ENCODE data around the gene ARRDC2. TPM values are rescaled to one million over a fixed set of nuclear protein-coding genes. Genes with fewer than 3 reads are reported as not detected.

ARRDC2 gene
- total and polyA plus RNA-seq, 2 of the 13 experiments (the other 11 are each of a cell fraction or from before 2014, with no cell fraction given) = 2.1 to 3.4 TPM

DNA sequence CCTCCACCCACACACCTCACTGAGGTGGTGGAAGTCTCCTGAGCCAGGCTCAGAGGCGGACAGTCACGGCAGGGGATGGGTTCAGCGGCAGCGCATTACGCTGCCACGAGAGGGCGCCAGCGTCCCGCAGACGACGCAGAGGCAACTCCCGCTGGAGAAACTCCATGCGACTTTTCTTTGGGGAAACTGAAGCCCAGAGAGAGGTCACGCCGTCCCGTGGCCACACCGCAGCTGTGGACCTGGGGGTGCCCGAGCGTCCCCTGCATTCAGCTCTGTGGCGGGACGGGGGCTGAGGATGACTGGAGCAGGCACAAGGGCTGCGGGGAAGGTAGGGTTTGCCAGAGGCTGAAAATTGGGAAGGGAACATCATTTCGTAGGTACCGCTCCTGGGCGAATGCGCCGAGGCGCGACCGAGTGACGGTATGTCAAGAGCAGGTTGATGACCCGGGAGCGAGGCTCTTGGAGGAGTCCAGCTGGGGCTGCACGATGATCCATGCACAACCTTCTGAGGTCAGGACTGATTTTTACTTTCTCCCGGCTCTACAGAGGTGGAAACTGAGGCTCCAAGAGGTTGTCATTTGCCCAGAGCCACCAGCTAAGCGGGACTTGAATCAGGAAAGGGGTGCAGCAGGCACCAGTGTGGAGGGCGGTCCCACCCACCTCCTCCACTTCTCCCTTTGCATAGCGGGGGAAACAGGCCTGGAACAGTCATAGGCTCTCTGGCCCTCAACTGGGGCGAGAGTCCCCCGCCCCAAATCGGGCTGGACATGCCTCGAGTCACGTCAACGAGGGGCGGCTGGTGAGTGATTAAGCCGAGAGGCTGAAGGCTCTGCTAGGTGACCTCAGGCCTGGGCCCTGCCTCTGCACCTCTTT lies 690 bp upstream of the ARRDC2 start (continued):
- no peak for TF ChIP-seq SNAPC2 (CRISPR knock-in tag; IDR thresholded peaks at IDR 0.05)
- TF ChIP-seq PHF8 (CRISPR knock-in tag; IDR thresholded peaks at IDR 0.05) = peak; percentile 36
- TF ChIP-seq SAFB2 (CRISPR knock-in tag; IDR thresholded peaks at IDR 0.05; ENCODE audit: borderline replicate concordance, low read depth) = 0 out of 2 replicates have a peak, but pooled peaks have one; percentile 72
- TF ChIP-seq, protein P1, sequence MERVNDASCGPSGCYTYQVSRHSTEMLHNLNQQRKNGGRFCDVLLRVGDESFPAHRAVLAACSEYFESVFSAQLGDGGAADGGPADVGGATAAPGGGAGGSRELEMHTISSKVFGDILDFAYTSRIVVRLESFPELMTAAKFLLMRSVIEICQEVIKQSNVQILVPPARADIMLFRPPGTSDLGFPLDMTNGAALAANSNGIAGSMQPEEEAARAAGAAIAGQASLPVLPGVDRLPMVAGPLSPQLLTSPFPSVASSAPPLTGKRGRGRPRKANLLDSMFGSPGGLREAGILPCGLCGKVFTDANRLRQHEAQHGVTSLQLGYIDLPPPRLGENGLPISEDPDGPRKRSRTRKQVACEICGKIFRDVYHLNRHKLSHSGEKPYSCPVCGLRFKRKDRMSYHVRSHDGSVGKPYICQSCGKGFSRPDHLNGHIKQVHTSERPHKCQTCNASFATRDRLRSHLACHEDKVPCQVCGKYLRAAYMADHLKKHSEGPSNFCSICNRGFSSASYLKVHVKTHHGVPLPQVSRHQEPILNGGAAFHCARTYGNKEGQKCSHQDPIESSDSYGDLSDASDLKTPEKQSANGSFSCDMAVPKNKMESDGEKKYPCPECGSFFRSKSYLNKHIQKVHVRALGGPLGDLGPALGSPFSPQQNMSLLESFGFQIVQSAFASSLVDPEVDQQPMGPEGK (CRISPR knock-in tag; IDR thresholded peaks at IDR 0.05) = peak; percentile 68
- TF ChIP-seq DR1 (CRISPR knock-in tag; IDR thresholded peaks at IDR 0.05) = peak; percentile 35; the same call in 1 of the 2 replicates
- TF ChIP-seq ZNF564 (CRISPR knock-in tag; IDR thresholded peaks at IDR 0.05) = no peak
- TF ChIP-seq TARDBP (CRISPR knock-in tag; IDR thresholded peaks at IDR 0.05) = no peak
- peak; percentile 52; the same call in 1 of the 2 replicates for TF ChIP-seq ZFP90 (CRISPR knock-in tag; IDR thresholded peaks at IDR 0.05; ENCODE audit: borderline replicate concordance)
- no peak for TF ChIP-seq THYN1 (CRISPR knock-in tag; IDR thresholded peaks at IDR 0.05; ENCODE audit: borderline replicate concordance, low read depth)
- no peak for TF ChIP-seq ZNF510 (CRISPR knock-in tag; IDR thresholded peaks at IDR 0.05; ENCODE audit: low read depth)
- TF ChIP-seq ZNF235 (CRISPR knock-in tag; IDR thresholded peaks at IDR 0.05; ENCODE audit: borderline replicate concordance) = no peak
- 0 out of 2 replicates have a peak, but pooled peaks have one; percentile 31 for TF ChIP-seq ZNF547 (CRISPR knock-in tag; IDR thresholded peaks at IDR 0.05)
- TF ChIP-seq, protein P2, sequence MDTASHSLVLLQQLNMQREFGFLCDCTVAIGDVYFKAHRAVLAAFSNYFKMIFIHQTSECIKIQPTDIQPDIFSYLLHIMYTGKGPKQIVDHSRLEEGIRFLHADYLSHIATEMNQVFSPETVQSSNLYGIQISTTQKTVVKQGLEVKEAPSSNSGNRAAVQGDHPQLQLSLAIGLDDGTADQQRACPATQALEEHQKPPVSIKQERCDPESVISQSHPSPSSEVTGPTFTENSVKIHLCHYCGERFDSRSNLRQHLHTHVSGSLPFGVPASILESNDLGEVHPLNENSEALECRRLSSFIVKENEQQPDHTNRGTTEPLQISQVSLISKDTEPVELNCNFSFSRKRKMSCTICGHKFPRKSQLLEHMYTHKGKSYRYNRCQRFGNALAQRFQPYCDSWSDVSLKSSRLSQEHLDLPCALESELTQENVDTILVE (CRISPR knock-in tag; IDR thresholded peaks at IDR 0.05) = 0 out of 2 replicates have a peak, but pooled peaks have one; percentile 48
- TF ChIP-seq KLF6 (CRISPR knock-in tag; IDR thresholded peaks at IDR 0.05) = 0 out of 2 replicates have a peak, but pooled peaks have one; percentile 53
- TF ChIP-seq, protein P3, sequence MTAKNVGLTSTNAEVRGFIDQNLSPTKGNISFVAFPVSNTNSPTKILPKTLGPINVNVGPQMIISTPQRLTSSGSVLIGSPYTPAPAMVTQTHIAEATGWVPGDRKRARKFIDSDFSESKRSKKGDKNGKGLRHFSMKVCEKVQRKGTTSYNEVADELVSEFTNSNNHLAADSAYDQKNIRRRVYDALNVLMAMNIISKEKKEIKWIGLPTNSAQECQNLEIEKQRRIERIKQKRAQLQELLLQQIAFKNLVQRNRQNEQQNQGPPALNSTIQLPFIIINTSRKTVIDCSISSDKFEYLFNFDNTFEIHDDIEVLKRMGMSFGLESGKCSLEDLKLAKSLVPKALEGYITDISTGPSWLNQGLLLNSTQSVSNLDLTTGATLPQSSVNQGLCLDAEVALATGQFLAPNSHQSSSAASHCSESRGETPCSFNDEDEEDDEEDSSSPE (CRISPR knock-in tag; IDR thresholded peaks at IDR 0.05) = 0 out of 2 replicates have a peak, but pooled peaks have one; percentile 24
- TF ChIP-seq TP53 (CRISPR knock-in tag; conservative IDR thresholded peaks at IDR 0.05) = no peak
- TF ChIP-seq, protein P4, sequence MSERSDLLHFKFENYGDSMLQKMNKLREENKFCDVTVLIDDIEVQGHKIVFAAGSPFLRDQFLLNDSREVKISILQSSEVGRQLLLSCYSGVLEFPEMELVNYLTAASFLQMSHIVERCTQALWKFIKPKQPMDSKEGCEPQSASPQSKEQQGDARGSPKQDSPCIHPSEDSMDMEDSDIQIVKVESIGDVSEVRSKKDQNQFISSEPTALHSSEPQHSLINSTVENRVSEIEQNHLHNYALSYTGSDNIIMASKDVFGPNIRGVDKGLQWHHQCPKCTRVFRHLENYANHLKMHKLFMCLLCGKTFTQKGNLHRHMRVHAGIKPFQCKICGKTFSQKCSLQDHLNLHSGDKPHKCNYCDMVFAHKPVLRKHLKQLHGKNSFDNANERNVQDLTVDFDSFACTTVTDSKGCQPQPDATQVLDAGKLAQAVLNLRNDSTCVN (CRISPR knock-in tag; IDR thresholded peaks at IDR 0.05; ENCODE audit: borderline replicate concordance) = 0 out of 2 replicates have a peak, but pooled peaks have one; percentile 48
- TF ChIP-seq, protein P5, sequence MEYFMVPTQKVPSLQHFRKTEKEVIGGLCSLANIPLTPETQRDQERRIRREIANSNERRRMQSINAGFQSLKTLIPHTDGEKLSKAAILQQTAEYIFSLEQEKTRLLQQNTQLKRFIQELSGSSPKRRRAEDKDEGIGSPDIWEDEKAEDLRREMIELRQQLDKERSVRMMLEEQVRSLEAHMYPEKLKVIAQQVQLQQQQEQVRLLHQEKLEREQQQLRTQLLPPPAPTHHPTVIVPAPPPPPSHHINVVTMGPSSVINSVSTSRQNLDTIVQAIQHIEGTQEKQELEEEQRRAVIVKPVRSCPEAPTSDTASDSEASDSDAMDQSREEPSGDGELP (IDR thresholded peaks at IDR 0.05; ENCODE audit: borderline replicate concordance, low read depth) = no peak
- TF ChIP-seq PAX8 (CRISPR knock-in tag; IDR thresholded peaks at IDR 0.05; ENCODE audit: borderline replicate concordance) = no peak
- TF ChIP-seq, protein P6, sequence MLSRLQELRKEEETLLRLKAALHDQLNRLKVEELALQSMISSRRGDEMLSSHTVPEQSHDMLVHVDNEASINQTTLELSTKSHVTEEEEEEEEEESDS (CRISPR knock-in tag; IDR thresholded peaks at IDR 0.05; ENCODE audit: borderline replicate concordance) = no peak
- TF ChIP-seq ZNF12 (CRISPR knock-in tag; IDR thresholded peaks at IDR 0.05) = 0 out of 2 replicates have a peak, but pooled peaks have one; percentile 35
- TF ChIP-seq LCORL (IDR thresholded peaks at IDR 0.05) = no peak
- peak; percentile 86 for TF ChIP-seq LCORL (CRISPR knock-in tag; IDR thresholded peaks at IDR 0.05)
